AG09309 (cell line): ENCODE measurements around the gene MKS1.

Experiments
- DNase-seq: peaks from one replicate; pipeline ENCODE4 v3.0.0-alpha.2; 2010; ENCODE audit warnings: low read depth
- H3K4me3 ChIP-seq: 2 replicates; pipeline ENCODE4 v1.5.1; 2011; ENCODE audit warnings: mild to moderate bottlenecking, low read depth, low read length, moderate library complexity; ENCODE audit not compliant: control insufficient read depth
- CTCF ChIP-seq: IDR thresholded peaks from 2 replicates; pipeline ENCODE4 v1.5.1; 2011; ENCODE audit warnings: mild to moderate bottlenecking, low read depth, low read length, inconsistent platforms; ENCODE audit not compliant: insufficient read depth, control insufficient read depth; ENCODE audit errors: missing control alignments

The MKS1 gene

GRCh38 chr17:58195518-58196123, 23.4 kb downstream of the MKS1 start:
- no peak overlapping the region for H3K4me3 ChIP-seq

GRCh38 chr17:58193641-58194255, 25.3 kb downstream of the MKS1 start:
- DNase-seq = no peak
- H3K4me3 ChIP-seq = no peak overlapping the region
- no peak for TF ChIP-seq CTCF

More at GRCh38 chr17:58195518-58196123, 23.4 kb downstream of the MKS1 start:
- no peak for DNase-seq
- no peak for TF ChIP-seq CTCF

- no peak for TF ChIP-seq CTCF
- no peak within 1 kb of the TSS for H3K4me3 ChIP-seq
- DNase-seq = no peak
Measured at GRCh38 chr17:58192612-58193011, 26.4 kb downstream of the MKS1 start, which contains the start of gene EPX. EPX (plus strand) TSS chr17:58192726; CDS start chr17:58192847, 121 bp downstream.

GRCh38 chr17:58191241-58191896, 27.7 kb downstream of the MKS1 start:
- no peak for TF ChIP-seq CTCF
- no peak overlapping the region for H3K4me3 ChIP-seq
- DNase-seq = no peak

GRCh38 chr17:58189436-58190146, 29.5 kb downstream of the MKS1 start:
- DNase-seq = peak; percentile 54
- no peak overlapping the region for H3K4me3 ChIP-seq
- TF ChIP-seq CTCF = no peak

GRCh38 chr17:58187675-58188074, 31.4 kb downstream of the MKS1 start:
- DNase-seq = no peak
- no peak for TF ChIP-seq CTCF
- no peak overlapping the region for H3K4me3 ChIP-seq
